ENCODE measurements around the gene FCHO2.

DNA sequence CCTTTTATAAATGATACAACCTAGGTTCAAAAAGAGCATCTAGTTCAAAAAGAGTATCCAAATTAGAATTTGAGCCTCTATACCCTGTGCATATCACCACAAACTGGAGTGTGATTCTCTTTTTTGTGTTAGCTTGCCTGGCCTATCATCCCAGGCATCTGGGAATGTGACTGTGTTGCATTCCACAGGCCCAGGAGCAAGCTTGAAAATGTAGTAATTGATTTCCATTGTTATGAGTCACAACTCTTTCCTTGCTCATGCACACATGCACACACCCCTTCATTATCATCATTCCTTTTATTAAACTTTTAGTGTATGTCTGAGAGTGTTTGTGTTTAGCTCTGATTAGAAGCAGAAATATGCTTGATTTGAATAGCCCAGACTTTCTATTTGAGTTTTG is 75.2 kb downstream of the FCHO2 start:
- TF ChIP-seq MXI1 (IDR thresholded peaks at IDR 0.05; ENCODE audit: borderline replicate concordance, low read depth, low read length) (0 out of 2 replicates have a peak, but pooled peaks have one; percentile 49), POLR2A (IDR thresholded peaks at IDR 0.05; ENCODE audit: low read depth, low read length) (no peak), BHLHE40 (IDR thresholded peaks at IDR 0.05; ENCODE audit: low read depth, low read length) (peak; percentile 77; the same call in 1 of the 2 replicates), RFX5 (IDR thresholded peaks at IDR 0.05; ENCODE audit: low read depth, low read length) (no peak), RAD21 (IDR thresholded peaks at IDR 0.05; ENCODE audit: low read length) (no peak), CHD1 (IDR thresholded peaks at IDR 0.05; ENCODE audit: low read depth, low read length) (no peak)
- TF ChIP-seq, protein P1, sequence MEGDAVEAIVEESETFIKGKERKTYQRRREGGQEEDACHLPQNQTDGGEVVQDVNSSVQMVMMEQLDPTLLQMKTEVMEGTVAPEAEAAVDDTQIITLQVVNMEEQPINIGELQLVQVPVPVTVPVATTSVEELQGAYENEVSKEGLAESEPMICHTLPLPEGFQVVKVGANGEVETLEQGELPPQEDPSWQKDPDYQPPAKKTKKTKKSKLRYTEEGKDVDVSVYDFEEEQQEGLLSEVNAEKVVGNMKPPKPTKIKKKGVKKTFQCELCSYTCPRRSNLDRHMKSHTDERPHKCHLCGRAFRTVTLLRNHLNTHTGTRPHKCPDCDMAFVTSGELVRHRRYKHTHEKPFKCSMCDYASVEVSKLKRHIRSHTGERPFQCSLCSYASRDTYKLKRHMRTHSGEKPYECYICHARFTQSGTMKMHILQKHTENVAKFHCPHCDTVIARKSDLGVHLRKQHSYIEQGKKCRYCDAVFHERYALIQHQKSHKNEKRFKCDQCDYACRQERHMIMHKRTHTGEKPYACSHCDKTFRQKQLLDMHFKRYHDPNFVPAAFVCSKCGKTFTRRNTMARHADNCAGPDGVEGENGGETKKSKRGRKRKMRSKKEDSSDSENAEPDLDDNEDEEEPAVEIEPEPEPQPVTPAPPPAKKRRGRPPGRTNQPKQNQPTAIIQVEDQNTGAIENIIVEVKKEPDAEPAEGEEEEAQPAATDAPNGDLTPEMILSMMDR (conservative IDR thresholded peaks at IDR 0.05; ENCODE audit: low read depth, low read length), result no peak
- TF ChIP-seq, protein P2, sequence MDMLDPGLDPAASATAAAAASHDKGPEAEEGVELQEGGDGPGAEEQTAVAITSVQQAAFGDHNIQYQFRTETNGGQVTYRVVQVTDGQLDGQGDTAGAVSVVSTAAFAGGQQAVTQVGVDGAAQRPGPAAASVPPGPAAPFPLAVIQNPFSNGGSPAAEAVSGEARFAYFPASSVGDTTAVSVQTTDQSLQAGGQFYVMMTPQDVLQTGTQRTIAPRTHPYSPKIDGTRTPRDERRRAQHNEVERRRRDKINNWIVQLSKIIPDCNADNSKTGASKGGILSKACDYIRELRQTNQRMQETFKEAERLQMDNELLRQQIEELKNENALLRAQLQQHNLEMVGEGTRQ (IDR thresholded peaks at IDR 0.05; ENCODE audit: low read depth, low read length), result no peak
- TF ChIP-seq, protein P3, sequence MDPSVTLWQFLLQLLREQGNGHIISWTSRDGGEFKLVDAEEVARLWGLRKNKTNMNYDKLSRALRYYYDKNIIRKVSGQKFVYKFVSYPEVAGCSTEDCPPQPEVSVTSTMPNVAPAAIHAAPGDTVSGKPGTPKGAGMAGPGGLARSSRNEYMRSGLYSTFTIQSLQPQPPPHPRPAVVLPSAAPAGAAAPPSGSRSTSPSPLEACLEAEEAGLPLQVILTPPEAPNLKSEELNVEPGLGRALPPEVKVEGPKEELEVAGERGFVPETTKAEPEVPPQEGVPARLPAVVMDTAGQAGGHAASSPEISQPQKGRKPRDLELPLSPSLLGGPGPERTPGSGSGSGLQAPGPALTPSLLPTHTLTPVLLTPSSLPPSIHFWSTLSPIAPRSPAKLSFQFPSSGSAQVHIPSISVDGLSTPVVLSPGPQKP (IDR thresholded peaks at IDR 0.05; ENCODE audit: borderline replicate concordance, low read depth, low read length), result no peak

Measured in IMR-90 (cell line).